MCF 10A (cell line): ENCODE results near the gene PTPRM. TPM values are rescaled to one million over a fixed set of nuclear protein-coding genes. Genes with fewer than 3 reads are reported as not detected.
A peak's percentile ranks its signal among the peaks of the same experiment; 100 is the strongest.

ENCODE experiments used
- BruUV-seq: library from RNA; stranded (reverse); fragments of 400-500 nt; replicated peaks from 2 replicates; lab custom pipeline; 2021; lab: Mats Ljungman, UMichigan
- CTCF ChIA-PET: fragments of 300-600 bp; sonication (Branson Sonifier 250); formaldehyde crosslinking; extraction: SDS; loops from one replicate; lab custom pipeline; 2021; ENCODE audit warnings: antibody characterized with exemption, inconsistent platforms; lab: Yijun Ruan, JAX
- POLR2A ChIA-PET: fragments of 300-600, 350-650 bp; sonication (Branson Sonifier 250); formaldehyde crosslinking; extraction: SDS; loops from one replicate; lab custom pipeline; 2020; ENCODE audit warnings: antibody characterized with exemption, inconsistent platforms; lab: Yijun Ruan, JAX
- DNase-seq: peaks from one replicate; pipeline ENCODE4 v3.0.0-alpha.2; 2018; ENCODE audit not compliant: unreplicated experiment
- H3K27ac Mint-ChIP-seq: one replicate; pipeline ENCODE4 v1.8.0; 2022; ENCODE audit warnings: mild to moderate bottlenecking, low read depth, mixed read lengths; ENCODE audit not compliant: unreplicated experiment
- H3K27me3 Mint-ChIP-seq: one replicate; pipeline ENCODE4 v1.8.0; 2022; ENCODE audit warnings: mixed read lengths; ENCODE audit not compliant: insufficient read depth, unreplicated experiment
- H3K36me3 Mint-ChIP-seq: one replicate; pipeline ENCODE4 v1.8.0; 2022; ENCODE audit warnings: mild to moderate bottlenecking, moderate library complexity, mixed read lengths; ENCODE audit not compliant: insufficient read depth, unreplicated experiment
- H3K4me1 Mint-ChIP-seq: one replicate; pipeline ENCODE4 v1.8.0; 2022; ENCODE audit warnings: mixed read lengths; ENCODE audit not compliant: insufficient read depth, unreplicated experiment
- H3K4me3 Mint-ChIP-seq: one replicate; pipeline ENCODE4 v1.8.0; 2022; ENCODE audit warnings: mild to moderate bottlenecking, moderate library complexity, mixed read lengths; ENCODE audit not compliant: unreplicated experiment
- H3K9me3 Mint-ChIP-seq: one replicate; pipeline ENCODE4 v1.8.0; 2022; ENCODE audit warnings: mixed read lengths; ENCODE audit not compliant: unreplicated experiment
- CTCF ChIP-seq: fragments of 200-600 bp; IDR thresholded peaks from one replicate; pipeline ENCODE4 v1.8.0; 2022; ENCODE audit warnings: antibody characterized with exemption, mild to moderate bottlenecking; ENCODE audit not compliant: unreplicated experiment
- intact Hi-C: fragments of 100-400 bp; cut with micrococcal nuclease; formaldehyde crosslinking; loops from 2 replicates; pipeline ENCODE4 v1.14.1; 2022
- total RNA-seq: library from RNA; stranded (reverse); gene quantifications from 2 replicates; pipeline ENCODE4 v1.2.3, GENCODE V29; 2022

PTPRM gene
- total RNA-seq, 1 experiment from 2014 or later: 82.8 TPM

GRCh38 chr18:7743256-7743655 lies 176.1 kb downstream of the PTPRM start:
- Mint-ChIP-seq H3K9me3 (peaks cover 18% of the 10 kb centered on the region), H3K27me3 (no peaks in the 10 kb centered on the region), H3K4me1 (peaks cover 11% of the 10 kb centered on the region), H3K27ac (no peak overlapping the region), H3K36me3 (no peaks in the 10 kb centered on the region), H3K4me3 (no peak overlapping the region)
- ChIA-PET CTCF (interaction anchor here (0.6 to 1.1 kb wide), 3 partner anchors 11 to 177 kb away, joined by 3 read pairs; partner anchors contain the start of gene PTPRM), POLR2A (interaction anchor here (0.6 to 1.7 kb wide), 3 partner anchors 23 to 83 kb away, joined by 3 to 4 read pairs (median 3); no protein-coding TSS in a partner anchor)
- TF ChIP-seq CTCF: no peak
- intact Hi-C loops: no loop called here
- DNase-seq: peak; percentile 37
- BruUV-seq: no TSS peak

- ChIA-PET POLR2A (no interaction called here), CTCF (no interaction called here)
- no peaks in the 10 kb centered on the region for H3K36me3 Mint-ChIP-seq
- no peaks in the 10 kb centered on the region for H3K27me3 Mint-ChIP-seq
- H3K9me3 Mint-ChIP-seq: peaks cover 18% of the 10 kb centered on the region
- no peak for TF ChIP-seq CTCF
- H3K27ac Mint-ChIP-seq: no peak overlapping the region
- intact Hi-C loops: no loop called here
- H3K4me1 Mint-ChIP-seq: peaks cover 13% of the 10 kb centered on the region
- no TSS peak for BruUV-seq
- H3K4me3 Mint-ChIP-seq: no peak overlapping the region
- no peak for DNase-seq
Measured at GRCh38 chr18:7746106-7746505, 179.0 kb downstream of the PTPRM start.

- ChIA-PET POLR2A (no interaction called here), CTCF (interaction anchor here (0.6 to 1.2 kb wide), 2 partner anchors 13 to 104 kb away, joined by 3 to 4 read pairs; no protein-coding TSS in a partner anchor)
- H3K36me3 Mint-ChIP-seq: no peaks in the 10 kb centered on the region
- H3K9me3 Mint-ChIP-seq: peaks cover 18% of the 10 kb centered on the region
- no peak for DNase-seq
- no peak for TF ChIP-seq CTCF
- intact Hi-C loops: no loop called here
- H3K4me1 Mint-ChIP-seq: peaks cover 7% of the 10 kb centered on the region
- H3K4me3 Mint-ChIP-seq: no peak overlapping the region
- H3K27ac Mint-ChIP-seq: peak overlapping the region; percentile 16
- BruUV-seq: no TSS peak
- no peaks in the 10 kb centered on the region for H3K27me3 Mint-ChIP-seq
Measured at GRCh38 chr18:7748251-7749007, 181.3 kb downstream of the PTPRM start.

- H3K4me3 Mint-ChIP-seq: no peak overlapping the region
- CTCF ChIA-PET: interaction anchor here (1.2 kb wide), 1 partner anchor 13 kb away, joined by 3 read pairs; no protein-coding TSS in a partner anchor
- no TSS peak for BruUV-seq
Measured at GRCh38 chr18:7749008-7749405, 181.9 kb downstream of the PTPRM start.

More at GRCh38 chr18:7749008-7749405, 181.9 kb downstream of the PTPRM start:
- no peak for TF ChIP-seq CTCF
- peaks cover 7% of the 10 kb centered on the region for H3K4me1 Mint-ChIP-seq
- no peaks in the 10 kb centered on the region for H3K36me3 Mint-ChIP-seq
- intact Hi-C loops: no loop called here
- POLR2A ChIA-PET: no interaction called here
- DNase-seq: no peak
- H3K27me3 Mint-ChIP-seq: no peaks in the 10 kb centered on the region
- H3K9me3 Mint-ChIP-seq: peaks cover 18% of the 10 kb centered on the region
- H3K27ac Mint-ChIP-seq: peak overlapping the region; percentile 16
